Bladder microvascular endothelial cell (primary cell): ENCODE data around the gene SIGLEC6. TPM values are rescaled to one million over a fixed set of nuclear protein-coding genes. Genes with fewer than 3 reads are reported as not detected.

Source experiments
- total RNA-seq: library from RNA; depleted of rRNA; stranded (reverse); fragments of >200 nt; gene quantifications from 2 replicates; pipeline ENCODE4 v1.2.3, GENCODE V29; 2014

SIGLEC6 gene
- total RNA-seq, result not detected in 2 replicates

DNA sequence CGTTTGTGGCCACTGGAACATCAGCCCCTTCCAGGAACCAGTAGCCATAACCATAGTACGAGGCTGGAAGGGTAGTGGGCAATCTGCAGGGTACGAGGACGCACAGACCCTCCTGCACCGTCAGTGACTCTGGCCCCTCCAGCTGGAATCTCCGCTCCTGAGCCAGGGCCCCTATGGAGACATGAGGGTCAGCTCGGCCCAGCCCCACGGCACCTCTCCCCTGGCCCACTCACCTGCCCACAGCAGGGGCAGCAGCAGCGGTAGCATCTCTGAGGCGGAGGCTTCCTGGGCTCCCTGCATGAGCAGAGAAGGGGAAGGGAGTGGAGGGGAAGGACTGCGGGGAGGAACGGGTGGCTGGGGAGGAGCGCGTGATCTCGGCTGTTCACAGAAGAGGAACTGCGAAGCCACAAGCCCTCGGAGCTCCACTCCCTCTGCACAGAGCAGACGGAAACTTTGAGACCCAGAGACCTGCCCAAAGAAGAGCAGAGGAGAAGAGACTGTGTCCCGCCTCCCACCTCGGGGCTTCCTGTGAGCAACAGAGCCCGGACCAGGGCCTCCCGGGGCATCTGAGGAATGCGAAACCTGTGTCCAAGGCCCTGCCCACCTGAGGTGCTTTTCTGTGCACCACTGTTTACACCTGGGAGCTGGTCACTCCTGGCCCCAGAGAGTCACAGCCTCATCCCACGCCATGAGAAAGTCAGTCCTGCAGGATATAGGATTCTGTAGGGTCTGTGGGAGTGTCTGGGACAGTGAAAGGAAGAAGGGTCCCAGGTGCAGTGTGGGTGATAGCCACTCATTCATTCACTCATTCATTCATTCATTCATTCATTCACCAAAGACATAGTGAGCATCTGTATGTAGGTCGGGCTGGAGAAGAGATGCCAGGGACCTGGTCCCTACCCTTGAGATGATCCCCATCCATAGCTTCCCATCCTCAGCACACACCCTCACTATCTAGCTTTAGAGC lies at the start of gene SIGLEC6:
Gene SIGLEC6, minus strand, starts transcription at position 322 of the 967 bp plus-strand sequence. Its CDS starts 22 bp downstream, at position 300.

DNA sequence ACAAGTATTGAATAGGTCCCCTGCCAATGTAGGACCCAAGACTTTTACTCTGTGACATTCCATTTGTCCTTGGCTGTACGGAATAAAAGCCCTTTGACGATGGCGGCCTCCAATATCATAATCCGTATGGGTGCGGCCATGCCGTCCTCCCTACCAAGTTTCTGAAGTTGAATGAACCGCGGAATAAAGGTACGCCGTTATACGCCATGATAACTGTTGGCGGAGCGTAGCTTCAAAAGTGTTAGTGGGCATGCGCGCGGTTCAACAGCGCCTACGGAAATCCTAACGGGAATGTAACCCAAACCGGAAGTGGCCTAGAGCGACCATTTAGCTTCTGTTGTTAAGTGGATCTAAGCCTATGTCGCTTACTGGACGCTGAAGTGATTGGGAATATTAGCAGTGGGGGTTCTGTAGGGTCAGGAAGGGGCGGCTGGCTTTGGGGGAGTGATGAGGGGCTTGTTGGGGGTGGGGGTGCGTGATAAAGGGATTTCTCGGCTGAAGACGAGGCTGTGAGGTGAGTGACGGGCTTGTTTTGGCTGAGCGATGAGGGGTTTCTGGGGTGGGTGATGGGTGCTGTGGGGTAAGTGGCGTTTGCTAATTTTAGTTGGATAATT lies 39.6 kb upstream of the SIGLEC6 start, which contains the start of gene ZNF175:
Gene ZNF175, plus strand, starts transcription at position 322 of the 614 bp plus-strand sequence. CDS start 2,047 bp downstream, outside the sequence.

DNA sequence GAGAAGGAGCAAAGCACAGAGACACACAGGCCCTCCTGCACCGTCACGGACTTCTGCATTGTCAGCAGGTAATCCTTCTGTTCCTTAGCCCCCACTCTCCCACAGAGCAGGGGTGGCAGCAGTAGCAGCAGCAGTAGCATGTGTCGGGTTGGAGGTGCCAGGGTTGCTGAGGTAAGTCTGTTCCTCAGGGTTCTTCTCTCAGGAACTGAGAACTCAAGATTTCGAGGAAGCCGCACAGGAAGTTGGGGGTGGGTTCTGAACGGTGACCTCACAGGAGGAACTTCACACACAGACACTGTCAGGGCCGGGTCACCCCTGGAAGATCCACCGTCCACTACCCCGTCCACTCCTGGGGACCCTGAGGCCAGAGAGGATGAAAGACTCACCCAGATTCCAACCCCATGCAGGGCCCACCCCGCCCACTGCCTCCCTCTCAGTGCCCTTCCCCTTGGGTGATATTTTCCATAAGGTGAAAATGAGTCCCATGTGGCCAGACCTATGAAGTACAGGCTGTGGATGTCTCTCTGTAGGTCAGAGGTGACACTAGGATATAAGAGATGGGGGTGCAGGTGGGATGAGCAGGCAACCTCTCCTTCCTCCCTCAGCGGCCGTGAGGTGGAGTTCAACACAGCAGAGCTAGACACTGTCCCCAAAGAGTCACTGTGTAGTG lies 29.7 kb downstream of the SIGLEC6 start, which contains the start of gene SIGLEC12:
Gene SIGLEC12, minus strand, starts transcription at position 207 of the 670 bp plus-strand sequence. Its CDS starts 67 bp downstream, at position 140.

DNA sequence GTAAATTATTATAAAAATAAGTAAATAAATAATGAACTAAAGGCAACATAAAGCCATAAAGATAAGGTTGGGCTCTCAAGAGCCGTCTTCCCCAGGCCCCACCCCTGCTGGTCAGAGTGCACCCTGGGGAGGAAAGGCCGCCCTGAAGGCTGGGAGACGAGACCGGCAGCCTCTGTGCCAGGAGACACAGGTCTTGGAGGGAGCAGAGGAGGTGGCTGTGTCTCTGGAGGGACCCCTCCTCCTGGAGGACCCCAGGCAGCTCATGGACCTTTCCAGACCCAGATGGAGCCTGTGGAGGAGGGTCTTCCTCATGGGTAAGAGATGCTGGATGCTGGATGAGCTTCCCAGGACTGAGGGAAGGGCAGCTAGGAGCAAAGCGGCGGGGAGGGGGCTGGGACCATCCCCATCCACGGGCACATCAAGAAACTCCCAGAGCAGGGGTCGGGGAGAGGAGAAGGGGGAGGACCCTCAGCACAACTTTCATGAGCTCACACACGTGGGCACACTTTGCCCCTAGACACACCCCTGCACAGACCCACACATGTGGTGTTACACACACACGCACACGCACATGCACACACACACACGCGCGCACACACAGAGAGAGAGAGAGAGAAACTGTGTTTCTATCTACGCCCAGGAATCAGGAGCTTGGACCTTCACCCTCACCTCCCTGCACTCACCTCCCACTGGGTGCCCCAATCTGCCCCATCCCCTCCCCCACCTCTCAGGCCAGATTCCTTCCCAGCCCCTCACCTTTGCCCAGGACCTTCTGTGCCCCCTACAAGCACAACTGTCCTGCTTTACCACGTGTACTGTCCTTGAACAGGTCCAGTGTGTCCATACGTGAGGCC lies 52.9 kb downstream of the SIGLEC6 start, which contains the start of gene CEACAM18:
Gene CEACAM18, plus strand, starts transcription at position 159 of the 854 bp plus-strand sequence.

Other genes starting within 250 kb of the SIGLEC6 start
- gene IGLON5, start 220.0 kb downstream of the SIGLEC6 start, total RNA-seq, result not detected in 2 replicates
- under 0.01 and 0.06 TPM in 2 replicates for gene VSIG10L, start 189.5 kb downstream of the SIGLEC6 start, total RNA-seq
- gene ETFB, start 165.3 kb downstream of the SIGLEC6 start, total RNA-seq, result 77.5 and 117 TPM in 2 replicates
- gene CLDND2, start 162.7 kb downstream of the SIGLEC6 start, total RNA-seq, result not detected in 2 replicates
- not detected in 2 replicates for gene NKG7, start 159.0 kb downstream of the SIGLEC6 start, total RNA-seq
- not detected in 2 replicates for gene LIM2, start 143.7 kb downstream of the SIGLEC6 start, total RNA-seq
- gene C19orf84, start 141.1 kb downstream of the SIGLEC6 start, total RNA-seq, result not detected in 2 replicates
- not detected in 2 replicates for gene SIGLEC10, start 114.0 kb downstream of the SIGLEC6 start, total RNA-seq
- gene SIGLEC8, start 73.2 kb downstream of the SIGLEC6 start, total RNA-seq, result not detected in 2 replicates
- gene CEACAM18, start 53.1 kb downstream of the SIGLEC6 start, total RNA-seq, result not detected in 2 replicates
- not detected in 2 replicates for gene SIGLEC12, start 29.9 kb downstream of the SIGLEC6 start, total RNA-seq
- gene ZNF175, start 39.6 kb upstream of the SIGLEC6 start, total RNA-seq, result 2.6 and 7.4 TPM in 2 replicates
- not detected in 2 replicates for gene SIGLEC5, start 98.7 kb upstream of the SIGLEC6 start, total RNA-seq
- gene SIGLEC14, start 115.2 kb upstream of the SIGLEC6 start, total RNA-seq, result 0.13 TPM in 1 of 2 replicates, not detected in the other
- 4.7 and 8.5 TPM in 2 replicates for gene SPACA6, start 161.7 kb upstream of the SIGLEC6 start, total RNA-seq
- gene HAS1, start 192.3 kb upstream of the SIGLEC6 start, total RNA-seq, result not detected in 2 replicates
- not detected in 2 replicates for gene FPR1, start 220.2 kb upstream of the SIGLEC6 start, total RNA-seq
- not detected in 2 replicates for gene FPR2, start 229.5 kb upstream of the SIGLEC6 start, total RNA-seq